Naive thymus-derived CD4-positive, alpha-beta T cell (primary cell): ENCODE measurements around the gene OPA3. TPM values are rescaled to one million over a fixed set of nuclear protein-coding genes. Genes with fewer than 3 reads are reported as not detected.

Experiments
- ATAC-seq: fragments of 150-1000 bp; cut with Tn5 transposase; 2 replicates; pipeline ENCODE4 v1.10.0; 2021; ENCODE audit warnings: mild to moderate bottlenecking, moderate library complexity
- CTCF ChIA-PET: fragments of 350-600 bp; sonication (Branson Sonifier 250); formaldehyde crosslinking; loops from one replicate; lab custom pipeline; 2021; ENCODE audit warnings: antibody characterized with exemption; lab: Charles Lee
- POLR2A ChIA-PET: fragments of 350-600 bp; sonication (Branson Sonifier 250); formaldehyde crosslinking; loops from one replicate; lab custom pipeline; 2021; ENCODE audit warnings: antibody characterized with exemption, inconsistent platforms; lab: Charles Lee
- DNase-seq, 9 donors: peaks; one replicate each; pipeline versions ENCODE4 v3.0.0 to v3.0.0-alpha.2; 2020 to 2022; ENCODE audit warnings: mixed read lengths in 1 of 9
- H3K27ac ChIP-seq: one replicate; pipeline ENCODE4 v1.7.0; 2013; ENCODE audit warnings: mild to moderate bottlenecking, low read depth, low read length, moderate library complexity
- H3K27me3 ChIP-seq, 2 donors: one replicate each; pipeline ENCODE4 v1.7.0; 2013; ENCODE audit warnings: low read length in 2 of 2, mild to moderate bottlenecking in 2 of 2, moderate library complexity in 2 of 2; ENCODE audit not compliant: control insufficient read depth in 2 of 2, insufficient read depth in 2 of 2
- H3K36me3 ChIP-seq, 3 experiments: 1 replicate in 2 of 3; 2 replicates in 1 of 3; pipeline ENCODE4 v1.7.0; 2013; ENCODE audit warnings: low read length in 3 of 3, mild to moderate bottlenecking in 3 of 3, moderate library complexity in 1 of 3; ENCODE audit not compliant: insufficient read depth in 3 of 3, control insufficient read depth in 2 of 3
- H3K4me1 ChIP-seq, 2 donors: one replicate each; pipeline ENCODE4 v1.7.0; 2013; ENCODE audit warnings: low read length in 2 of 2, mild to moderate bottlenecking in 2 of 2, moderate library complexity in 1 of 2; ENCODE audit not compliant: control insufficient read depth in 2 of 2, insufficient read depth in 2 of 2
- H3K4me3 ChIP-seq: 2 replicates; pipeline ENCODE4 v1.7.0; 2013; ENCODE audit warnings: mild to moderate bottlenecking, low read length
- H3K9me3 ChIP-seq, 3 experiments: 1 replicate in 2 of 3; 2 replicates in 1 of 3; pipeline ENCODE4 v1.7.0; 2013; ENCODE audit warnings: low read length in 3 of 3; ENCODE audit not compliant: control insufficient read depth in 2 of 3
- H3K27ac Mint-ChIP-seq, 9 donors: one replicate each; pipeline ENCODE4 v1.8.0; 2020 to 2022; ENCODE audit warnings: mixed read lengths in 9 of 9, mild to moderate bottlenecking in 8 of 9, moderate library complexity in 5 of 9, inconsistent platforms in 2 of 9
- H3K27me3 Mint-ChIP-seq, 5 donors: one replicate each; pipeline ENCODE4 v1.8.0; 2021 to 2022; ENCODE audit warnings: mixed read lengths in 5 of 5, mild to moderate bottlenecking in 1 of 5
- H3K36me3 Mint-ChIP-seq, 5 donors: one replicate each; pipeline ENCODE4 v1.8.0; 2020 to 2022; ENCODE audit warnings: mixed read lengths in 5 of 5, mild to moderate bottlenecking in 3 of 5, inconsistent platforms in 1 of 5
- H3K4me1 Mint-ChIP-seq, 7 donors: one replicate each; pipeline ENCODE4 v1.8.0; 2020 to 2022; ENCODE audit warnings: mixed read lengths in 7 of 7, mild to moderate bottlenecking in 3 of 7, inconsistent platforms in 1 of 7
- H3K4me3 Mint-ChIP-seq, 10 donors: one replicate each; pipeline ENCODE4 v1.8.0; 2020 to 2022; ENCODE audit warnings: mild to moderate bottlenecking in 10 of 10, mixed read lengths in 10 of 10, moderate library complexity in 6 of 10, inconsistent platforms in 2 of 10
- H3K9me3 Mint-ChIP-seq, 11 donors: one replicate each; pipeline ENCODE4 v1.8.0; 2020 to 2022; ENCODE audit warnings: mixed read lengths in 11 of 11, mild to moderate bottlenecking in 4 of 11, inconsistent platforms in 1 of 11, moderate library complexity in 1 of 11
- intact Hi-C, 2 donors: fragments of 100-400 bp; cut with micrococcal nuclease; formaldehyde crosslinking; loops; one replicate each; pipeline ENCODE4 v1.15.1; 2023
- polyA plus RNA-seq, 2 donors: library from polyadenylated mRNA; unstranded; fragments of 300-500 nt; fragmentation: Illumina TruSeq; gene quantifications; one replicate each; pipeline ENCODE4 v1.2.3, GENCODE V29; 2021
- total RNA-seq, 6 experiments: library from RNA in 5 of 6; stranded (reverse) in 5 of 6; gene quantifications; 1 replicate in 5 of 6; 2 replicates in 1 of 6; pipeline ENCODE4 v1.2.3 and lab custom pipeline; 2021 to 2026

OPA3 gene
- total and polyA plus RNA-seq, 7 experiments from 2014 or later, result 7.8 to 26.1 (median 9.1) TPM

DNA sequence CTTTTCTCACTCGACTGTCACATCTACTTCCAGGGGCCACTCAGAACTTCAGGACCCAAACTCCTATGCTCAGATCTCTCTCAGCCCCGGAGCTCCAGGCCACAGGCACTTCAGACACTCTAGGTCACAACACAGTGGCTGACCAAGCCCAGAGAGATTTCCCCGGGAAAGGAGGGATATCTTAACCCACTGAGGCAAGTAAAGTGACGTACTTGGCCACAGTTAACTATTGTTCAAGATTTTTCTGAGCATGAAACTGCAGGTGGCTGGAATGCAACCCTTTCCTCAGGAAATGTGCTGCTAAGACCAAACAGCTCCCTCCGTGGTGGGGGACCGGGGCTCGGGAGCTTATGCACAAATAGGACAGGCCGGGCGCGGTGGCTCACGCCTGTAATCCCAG lies 23.9 kb downstream of the OPA3 start:
- intact Hi-C loops, result no loop called here
- POLR2A ChIA-PET, result interaction anchor here (0.6 kb wide), 1 partner anchor 25 kb away, joined by 3 read pairs; no protein-coding TSS in a partner anchor
- Histone ChIP-seq H3K4me1 (peaks cover 0 to 44% of the 10 kb centered on the region in 2 donors), H3K27me3 (no peaks in the 10 kb centered on the region), H3K27ac (no peak overlapping the region), H3K36me3 (peaks cover 0 to 4% (median 0%) of the 10 kb centered on the region in 3 experiments), H3K4me3 (no peak overlapping the region), H3K9me3 (no peaks in the 10 kb centered on the region)
- Mint-ChIP-seq H3K36me3 (no peaks in the 10 kb centered on the region), H3K9me3 (no peaks in the 10 kb centered on the region), H3K4me1 (peaks cover 26 to 61% (median 44%) of the 10 kb centered on the region in 7 donors), H3K27ac (peak overlapping the region in 6 of 9 donors; percentile 50 to 93 (median 78)), H3K27me3 (no peaks in the 10 kb centered on the region), H3K4me3 (peak overlapping the region in 2 of 10 donors; percentile 61 to 70)
- CTCF ChIA-PET, result no interaction called here
- no peak for ATAC-seq
- no peak for DNase-seq

DNA sequence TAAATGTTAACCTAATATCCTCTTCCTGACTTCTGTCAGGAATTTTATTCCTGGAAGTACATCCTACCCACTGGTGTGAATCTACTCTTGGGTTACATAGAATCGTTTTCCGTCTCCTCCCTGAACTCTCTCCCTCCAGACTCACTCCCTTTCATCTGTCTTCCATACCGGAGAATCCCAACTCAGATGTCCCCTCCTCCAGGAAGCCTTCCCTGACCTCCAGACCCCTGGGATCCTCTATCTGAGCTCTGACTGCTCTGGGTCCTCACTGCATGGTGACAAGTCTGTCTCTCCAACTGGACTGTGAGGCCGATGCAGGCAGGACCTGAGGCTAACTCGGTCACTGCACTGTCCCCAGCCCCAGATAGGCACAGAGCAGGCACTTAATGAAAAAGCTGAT lies 24.6 kb downstream of the OPA3 start:
- ATAC-seq (no peak), DNase-seq (no peak)
- no peaks in the 10 kb centered on the region for H3K27me3 ChIP-seq
- Mint-ChIP-seq H3K27ac (peak overlapping the region in 6 of 9 donors; percentile 27 to 84 (median 46)), H3K4me1 (peaks cover 26 to 61% (median 44%) of the 10 kb centered on the region in 7 donors), H3K27me3 (no peaks in the 10 kb centered on the region), H3K4me3 (peak overlapping the region in 1 of 10 donors; percentile 25), H3K36me3 (no peaks in the 10 kb centered on the region), H3K9me3 (no peaks in the 10 kb centered on the region)
- peaks cover 0 to 44% of the 10 kb centered on the region in 2 donors for H3K4me1 ChIP-seq
- ChIA-PET POLR2A (no interaction called here), CTCF (no interaction called here)
- no peaks in the 10 kb centered on the region for H3K9me3 ChIP-seq
- H3K4me3 ChIP-seq, result no peak overlapping the region
- no peak overlapping the region for H3K27ac ChIP-seq
- peaks cover 0 to 4% (median 0%) of the 10 kb centered on the region in 3 experiments for H3K36me3 ChIP-seq
- intact Hi-C loops, result no loop called here

DNA sequence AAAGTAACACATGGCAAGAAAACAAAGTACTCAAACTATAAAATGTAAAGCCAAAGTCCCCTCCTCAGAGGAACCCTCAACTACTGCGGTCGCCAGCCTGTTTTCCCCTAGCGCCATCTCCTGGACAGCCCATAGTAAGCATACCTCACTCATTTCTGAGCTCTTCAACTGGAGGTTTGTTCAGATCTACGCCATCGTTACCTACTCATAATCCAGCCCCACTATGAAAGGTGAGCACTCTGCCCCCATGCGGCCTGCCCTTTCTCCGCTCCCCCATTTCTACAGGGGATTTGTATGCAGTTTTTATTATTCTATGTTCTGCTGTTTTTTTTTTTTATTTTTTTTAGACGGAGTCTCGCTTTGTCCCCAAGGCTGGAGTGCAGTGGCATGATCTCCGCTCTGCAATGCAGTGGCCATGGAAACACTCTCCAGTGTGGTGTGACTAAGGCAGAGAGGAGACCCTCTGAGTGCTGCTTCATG lies 26.2 kb downstream of the OPA3 start:
- DNase-seq (peak; percentile 37 to 85 (median 81)), ATAC-seq (peak; percentile 99)
- Histone ChIP-seq H3K9me3 (no peaks in the 10 kb centered on the region), H3K27ac (peak overlapping the region; percentile 18), H3K36me3 (peaks cover 0 to 13% (median 0%) of the 10 kb centered on the region in 3 experiments), H3K27me3 (no peaks in the 10 kb centered on the region), H3K4me1 (peaks cover 0 to 29% of the 10 kb centered on the region in 2 donors), H3K4me3 (no peak overlapping the region)
- CTCF ChIA-PET, result interaction anchor here (0.5 to 1.8 kb wide), 12 partner anchors 8 to 119 kb away, joined by 3 to 11 read pairs (median 3); no protein-coding TSS in a partner anchor
- intact Hi-C loops, result loop anchor here (1.0 kb wide), 7 partner anchors 26 to 85 kb away; partner anchors contain the start of genes OPA3 (in 1 of the 2), PPM1N (in 1 of the 2) and VASP (in 1 of the 2)
- Mint-ChIP-seq H3K27me3 (no peaks in the 10 kb centered on the region), H3K36me3 (no peaks in the 10 kb centered on the region), H3K4me1 (peaks cover 20 to 48% (median 34%) of the 10 kb centered on the region in 7 donors), H3K9me3 (no peaks in the 10 kb centered on the region), H3K4me3 (peak overlapping the region in 3 of 10 donors; percentile 52 to 75 (median 59)), H3K27ac (peak overlapping the region in 8 of 9 donors; percentile 14 to 86 (median 66))
- POLR2A ChIA-PET, result interaction anchor here (0.6 to 1.0 kb wide), 2 partner anchors 34 to 73 kb away, joined by 3 read pairs; no protein-coding TSS in a partner anchor

DNA sequence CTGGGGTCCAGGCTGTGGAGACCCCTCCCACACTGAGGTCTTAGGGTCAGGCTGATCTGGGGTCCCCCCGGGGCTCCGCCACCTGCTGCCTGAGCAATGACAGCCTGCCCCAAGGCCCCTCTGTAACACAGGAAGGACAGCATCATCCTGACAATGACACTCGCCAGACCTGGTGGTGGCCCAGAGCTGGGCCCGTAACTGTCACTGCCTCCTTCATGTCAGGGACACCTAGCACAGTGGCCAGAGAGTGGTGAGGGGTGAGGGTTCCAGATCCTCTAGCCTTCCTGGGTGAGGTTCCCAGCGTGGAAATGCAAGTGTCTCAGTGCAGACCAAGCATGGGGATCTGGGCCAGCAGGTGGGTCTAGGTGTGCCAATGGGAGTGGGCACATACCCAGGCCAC lies 27.8 kb downstream of the OPA3 start:
- H3K27ac ChIP-seq, result no peak overlapping the region
- H3K27me3 ChIP-seq, result no peaks in the 10 kb centered on the region
- no peak overlapping the region for H3K4me3 ChIP-seq
- Mint-ChIP-seq H3K4me3 (peak overlapping the region in 1 of 10 donors; percentile 39), H3K27me3 (no peaks in the 10 kb centered on the region), H3K36me3 (peaks cover 0 to 7% (median 1%) of the 10 kb centered on the region in 5 donors), H3K9me3 (no peaks in the 10 kb centered on the region), H3K27ac (peak overlapping the region in 2 of 9 donors; percentile 17 to 76), H3K4me1 (peaks cover 13 to 35% (median 24%) of the 10 kb centered on the region in 7 donors)
- H3K4me1 ChIP-seq, result peaks cover 0 to 14% of the 10 kb centered on the region in 2 donors
- DNase-seq (no peak), ATAC-seq (no peak)
- CTCF ChIA-PET, result interaction anchor here (0.6 kb wide), 1 partner anchor 94 kb away, joined by 3 read pairs; no protein-coding TSS in a partner anchor
- peaks cover 0 to 24% (median 0%) of the 10 kb centered on the region in 3 experiments for H3K36me3 ChIP-seq
- intact Hi-C loops, result no loop called here
- POLR2A ChIA-PET, result interaction anchor here (0.6 kb wide), 1 partner anchor 21 kb away, joined by 3 read pairs; no protein-coding TSS in a partner anchor
- no peaks in the 10 kb centered on the region for H3K9me3 ChIP-seq

DNA sequence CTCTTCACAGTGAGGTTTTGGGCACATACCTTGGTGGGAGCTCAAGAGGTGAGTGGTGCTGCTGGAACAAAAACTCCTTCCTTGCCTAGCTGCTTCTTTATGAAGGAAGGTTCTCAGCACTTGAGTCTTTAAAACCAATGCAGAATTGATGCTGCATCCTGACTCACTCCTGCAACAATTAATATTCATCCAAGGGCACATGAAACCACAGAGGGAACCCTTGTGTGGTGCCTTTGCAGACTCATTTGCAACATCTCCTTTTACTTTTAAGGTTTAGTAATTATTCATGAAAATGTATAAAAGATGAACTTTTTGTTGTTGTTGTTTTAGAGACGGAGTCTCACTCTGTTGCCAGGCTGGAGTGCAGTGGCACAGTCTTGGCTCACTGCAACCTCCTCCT lies 30.1 kb downstream of the OPA3 start:
- no peak overlapping the region for H3K27ac ChIP-seq
- Mint-ChIP-seq H3K27me3 (no peaks in the 10 kb centered on the region), H3K9me3 (peaks cover 0 to 1% (median 0%) of the 10 kb centered on the region in 11 donors), H3K36me3 (peaks cover 0 to 15% (median 3%) of the 10 kb centered on the region in 5 donors), H3K4me1 (peaks cover 6 to 17% (median 12%) of the 10 kb centered on the region in 7 donors), H3K4me3 (no peak overlapping the region), H3K27ac (no peak overlapping the region)
- H3K4me3 ChIP-seq, result no peak overlapping the region
- ATAC-seq (no peak), DNase-seq (no peak)
- intact Hi-C loops, result no loop called here
- no peaks in the 10 kb centered on the region for H3K27me3 ChIP-seq
- ChIA-PET CTCF (no interaction called here), POLR2A (no interaction called here)
- H3K4me1 ChIP-seq, result peaks cover 0 to 14% of the 10 kb centered on the region in 2 donors
- H3K9me3 ChIP-seq, result no peaks in the 10 kb centered on the region
- peaks cover 0 to 24% (median 0%) of the 10 kb centered on the region in 3 experiments for H3K36me3 ChIP-seq

DNA sequence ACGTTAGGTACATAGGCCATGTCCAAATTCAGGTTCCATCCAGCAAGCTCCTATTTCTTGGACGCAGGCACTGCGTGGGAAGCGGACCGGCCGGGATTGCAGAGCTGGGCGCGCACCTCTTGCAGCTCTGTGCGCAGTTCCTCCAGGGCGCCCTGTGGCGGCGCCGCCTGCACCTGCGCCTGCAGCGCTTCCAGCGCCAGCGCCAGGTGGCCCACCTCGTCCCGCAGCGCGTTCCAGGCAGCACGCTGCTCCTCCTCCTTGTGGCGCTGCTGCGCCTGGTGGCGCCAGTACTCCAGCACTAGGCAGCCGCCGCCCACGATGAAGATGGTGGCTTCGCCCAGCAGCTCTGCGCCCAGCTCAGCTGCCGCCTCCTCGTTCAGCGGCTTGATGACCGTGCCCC lies 31.1 kb downstream of the OPA3 start:
- no peak overlapping the region for H3K27ac ChIP-seq
- no peaks in the 10 kb centered on the region for H3K27me3 ChIP-seq
- H3K4me1 ChIP-seq, result peaks cover 0 to 7% of the 10 kb centered on the region in 2 donors
- Mint-ChIP-seq H3K27ac (no peak overlapping the region), H3K4me1 (peaks cover 0 to 10% (median 5%) of the 10 kb centered on the region in 7 donors), H3K9me3 (peaks cover 0 to 1% (median 0%) of the 10 kb centered on the region in 11 donors), H3K36me3 (peaks cover 0 to 15% (median 3%) of the 10 kb centered on the region in 5 donors), H3K4me3 (no peak overlapping the region), H3K27me3 (no peaks in the 10 kb centered on the region)
- peaks cover 0 to 24% (median 0%) of the 10 kb centered on the region in 3 experiments for H3K36me3 ChIP-seq
- no peak overlapping the region for H3K4me3 ChIP-seq
- ATAC-seq, result no peak
- DNase-seq, result no peak
- intact Hi-C loops, result no loop called here
- no peaks in the 10 kb centered on the region for H3K9me3 ChIP-seq
- ChIA-PET POLR2A (no interaction called here), CTCF (no interaction called here)
